CD4-positive, alpha-beta T cell treated with Interferon gamma for 1 hour (primary cell): ENCODE measurements around the gene UNC5B.
A peak's percentile ranks its signal among the peaks of the same experiment; 100 is the strongest.
"Not testable (repeated sequence)": the region's sequence is repeated elsewhere in the genome, so short reads cannot be mapped to it uniquely, and the experiment has no call there.

Experiments
- DNase-seq: peaks from one replicate; pipeline ENCODE4 v3.0.0-alpha.2; 2020

UNC5B gene

DNA sequence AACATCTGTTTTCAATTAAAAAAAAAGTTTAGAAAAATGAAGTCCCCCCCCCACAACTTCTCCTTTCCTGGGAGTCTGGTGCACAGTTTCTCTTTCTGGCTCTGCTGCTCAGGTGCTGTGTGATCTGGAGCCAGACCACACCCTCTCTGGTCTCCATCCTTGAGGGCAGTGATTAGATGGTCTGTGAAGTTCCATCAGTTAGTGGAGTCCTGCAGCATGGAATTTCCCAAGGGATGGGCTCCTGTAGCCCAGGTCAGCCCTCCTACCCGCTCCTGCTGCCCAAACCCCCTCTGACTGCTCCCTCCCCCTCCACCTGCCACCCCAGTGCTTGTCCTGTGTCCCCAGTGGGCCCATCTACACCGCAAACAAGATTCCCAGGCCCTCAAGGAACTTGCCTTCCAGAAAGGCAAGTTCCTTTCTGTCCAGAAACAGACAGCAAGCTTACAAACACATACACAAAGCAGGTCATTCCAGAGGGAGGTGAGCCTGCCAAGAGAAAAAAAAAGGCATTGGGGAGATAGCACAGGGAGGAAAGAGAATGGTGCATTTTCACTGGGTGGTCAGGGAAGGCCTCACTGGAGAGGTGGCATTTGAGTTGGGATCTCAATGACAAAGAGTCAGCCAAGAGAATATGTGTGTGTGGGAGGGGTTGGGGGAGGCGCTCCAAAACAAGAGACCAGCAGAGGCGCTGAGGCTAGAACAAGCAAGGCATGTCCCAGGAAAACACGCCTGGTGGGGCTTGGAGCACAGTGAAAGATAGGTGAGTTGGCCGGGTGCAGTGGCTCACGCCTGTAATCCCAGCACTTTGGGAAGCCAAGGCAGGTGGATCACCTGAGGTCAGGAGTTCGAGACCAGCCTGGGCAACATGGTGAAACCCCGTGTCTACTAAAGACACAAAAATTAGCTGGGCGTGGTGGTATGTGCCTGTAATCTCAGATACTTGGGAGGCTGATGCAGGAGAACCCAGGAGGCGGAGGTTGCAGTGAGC, 57.2 kb downstream of the UNC5B start:
- no peak for DNase-seq

DNA sequence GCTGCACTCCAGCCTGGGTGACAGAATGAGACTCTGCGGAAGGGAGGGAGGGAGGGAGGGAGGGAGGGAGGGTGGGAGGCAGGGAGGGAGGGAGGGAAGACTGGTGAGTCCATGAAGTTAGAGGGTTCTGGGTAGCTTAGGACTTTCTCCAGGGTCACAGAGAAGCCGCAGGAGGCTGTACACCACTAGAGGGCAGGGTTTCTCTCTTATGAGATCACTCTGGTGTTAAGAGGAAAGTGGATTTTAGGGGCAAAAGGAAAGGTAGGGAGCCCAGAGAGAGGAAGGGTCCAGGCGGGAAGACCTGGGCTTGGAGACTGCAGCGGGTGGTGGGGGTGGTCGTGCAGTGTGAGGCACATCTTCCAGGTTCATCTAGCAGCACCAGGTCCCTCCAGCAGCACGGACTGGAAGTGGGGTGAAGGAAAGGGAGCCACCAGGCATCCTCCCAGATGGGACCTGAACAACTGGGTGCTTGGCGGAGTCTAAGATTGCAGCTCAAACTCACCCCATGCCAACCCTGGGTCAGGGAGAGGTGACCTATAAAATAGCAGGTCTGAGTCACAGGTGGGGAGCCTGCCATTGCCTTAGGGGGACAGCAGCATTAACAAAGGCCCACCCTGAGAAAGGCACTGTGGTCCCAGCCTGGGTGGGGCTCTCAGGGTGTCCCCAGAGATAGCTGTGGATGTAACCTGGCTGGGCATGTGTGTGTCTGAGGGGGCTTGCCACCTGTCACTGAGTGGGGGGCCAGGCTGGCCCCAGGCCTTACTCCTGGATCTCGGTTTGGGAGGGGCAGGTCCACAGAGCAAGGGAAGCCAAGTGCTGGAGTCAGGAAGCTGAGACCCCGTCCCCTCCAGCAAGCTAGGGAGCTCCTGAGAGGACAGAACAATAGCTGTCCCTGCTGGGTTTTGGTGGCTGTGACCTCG, 58.2 kb downstream of the UNC5B start:
- DNase-seq = no peak

DNA sequence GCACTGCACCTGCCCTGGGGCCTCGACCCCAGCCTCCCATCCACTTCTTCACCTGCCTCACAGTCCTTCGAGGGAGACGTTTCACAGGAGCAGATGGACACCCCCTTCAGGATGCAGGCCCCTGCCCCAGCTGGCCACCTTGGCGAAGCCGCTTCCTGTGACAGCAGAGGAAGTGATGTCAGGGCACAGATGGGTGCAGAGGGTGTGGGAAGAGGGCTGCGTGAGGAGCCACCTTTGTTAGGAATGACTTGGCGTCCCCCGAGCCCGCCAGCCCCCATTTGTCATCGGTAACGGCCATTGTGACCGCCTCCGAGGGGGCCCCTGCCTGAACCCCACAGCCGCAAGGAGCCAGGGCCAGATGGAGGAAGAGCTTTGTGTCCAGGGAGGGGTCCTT, 59.3 kb downstream of the UNC5B start:
- DNase-seq = no peak

DNA sequence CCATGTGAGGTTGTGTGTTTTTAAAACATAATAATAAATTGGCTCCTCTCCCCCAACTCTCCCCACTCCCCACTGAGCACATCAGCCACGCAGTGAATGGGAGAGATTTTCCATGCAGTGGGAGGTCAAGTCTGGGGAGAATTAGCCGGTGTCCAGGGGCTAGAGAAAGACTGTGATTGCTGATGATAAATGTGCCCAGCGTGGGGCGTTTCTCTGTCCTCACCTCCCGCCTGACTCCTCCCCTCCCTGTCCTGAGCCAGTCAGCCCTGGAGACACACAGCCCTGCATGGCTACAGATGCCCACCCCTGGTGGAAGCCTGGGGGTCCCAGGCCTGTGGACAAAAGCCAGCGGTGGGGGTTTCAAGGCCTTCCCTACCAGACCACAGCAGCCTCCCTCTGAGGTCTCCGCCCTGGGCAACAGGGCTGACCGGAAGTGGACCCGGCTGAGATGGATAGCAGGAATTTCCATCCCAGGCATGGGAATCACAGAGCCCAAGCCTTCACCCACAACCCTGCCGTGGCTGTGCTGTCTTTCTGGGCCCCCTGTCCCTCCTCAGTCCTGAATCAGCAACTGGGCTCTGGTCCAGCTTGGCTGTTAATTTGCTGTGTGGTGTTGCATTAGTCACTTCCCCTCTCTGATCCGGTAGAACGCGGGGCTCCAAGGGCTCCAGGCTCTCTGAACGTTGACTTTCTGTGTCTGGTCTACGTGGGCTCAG, 59.8 kb downstream of the UNC5B start:
- DNase-seq = no peak

DNA sequence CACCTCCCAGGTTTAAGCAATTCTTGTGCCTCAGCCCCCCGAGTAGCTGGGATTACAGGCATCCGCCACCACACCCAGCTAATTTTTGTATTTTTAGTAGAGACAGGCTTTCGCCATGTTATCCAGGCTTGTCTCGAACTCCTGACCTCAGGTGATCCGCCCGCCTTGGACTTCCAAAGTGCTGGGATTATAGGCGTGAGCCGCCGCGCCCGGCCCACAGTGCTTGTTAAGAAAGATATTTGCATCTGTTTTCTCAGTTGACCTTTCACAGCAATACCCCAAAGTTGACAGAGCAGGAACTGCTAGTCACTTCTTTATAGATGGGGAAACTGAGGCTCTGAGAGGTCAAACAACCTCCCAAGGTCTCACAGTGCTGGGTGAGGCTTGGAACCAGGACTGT, 60.6 kb downstream of the UNC5B start:
- not testable (repeated sequence) for DNase-seq

DNA sequence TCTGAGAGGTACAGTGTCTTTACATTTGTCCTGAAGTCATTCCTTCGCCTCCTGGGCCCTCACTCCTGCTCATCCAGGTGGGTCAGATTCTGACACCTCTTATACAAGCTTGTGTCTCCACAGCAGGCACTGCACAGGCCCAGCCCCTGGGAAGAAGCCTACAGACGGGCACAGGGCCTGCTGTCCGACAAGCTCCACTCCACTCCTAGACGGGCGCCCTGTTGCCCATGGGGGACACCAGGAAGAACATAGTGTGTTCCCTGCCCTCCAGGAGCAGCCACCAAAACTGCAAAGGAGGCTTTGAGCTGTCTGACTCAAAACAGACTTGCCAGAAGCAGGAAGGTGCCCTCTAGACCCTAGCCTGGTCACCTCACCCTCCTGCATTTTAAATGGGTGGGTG, 61.1 kb downstream of the UNC5B start:
- no peak for DNase-seq

DNA sequence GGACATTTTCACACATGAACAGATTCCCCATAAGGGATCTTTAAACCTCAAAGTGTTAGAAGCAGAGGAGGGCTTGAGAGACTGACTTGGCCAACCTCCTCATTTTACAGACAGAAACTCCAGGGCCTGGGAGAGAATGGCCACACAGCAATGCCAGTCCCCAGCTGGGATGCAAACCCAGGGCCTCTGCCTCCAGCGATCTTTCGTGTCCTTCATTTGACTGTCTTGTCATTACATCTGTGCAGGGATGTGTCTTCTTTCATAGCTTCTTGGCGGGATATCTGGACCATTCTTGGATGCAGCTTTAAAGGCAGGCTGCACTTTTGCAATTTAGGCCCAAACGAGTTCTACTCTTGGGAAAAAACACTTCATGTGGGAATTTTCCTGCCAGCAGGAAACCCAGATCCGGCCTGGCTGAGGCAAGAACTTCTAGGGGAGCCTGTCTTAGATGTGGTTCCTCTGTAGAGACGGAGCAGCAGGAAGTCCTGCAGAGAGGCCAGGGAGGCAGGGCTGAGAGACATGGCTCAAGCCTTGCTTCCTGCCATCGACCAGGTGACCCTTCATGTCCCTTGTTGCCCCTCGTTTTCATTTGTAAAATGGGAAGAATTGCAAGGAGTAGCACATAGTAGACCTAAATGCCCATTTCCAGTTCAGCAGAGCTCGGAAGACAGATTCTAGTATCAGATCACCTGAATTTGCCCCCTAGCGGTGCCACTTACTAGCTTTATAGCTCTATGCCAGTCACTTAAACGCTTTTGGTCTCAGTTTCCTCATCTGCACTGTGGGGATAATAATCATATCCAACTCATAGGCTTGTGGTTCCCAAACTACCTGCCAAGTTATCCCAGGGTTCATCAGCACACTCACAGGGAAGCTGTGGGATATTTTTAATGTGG, 62.8 kb downstream of the UNC5B start:
- DNase-seq = no peak

DNA sequence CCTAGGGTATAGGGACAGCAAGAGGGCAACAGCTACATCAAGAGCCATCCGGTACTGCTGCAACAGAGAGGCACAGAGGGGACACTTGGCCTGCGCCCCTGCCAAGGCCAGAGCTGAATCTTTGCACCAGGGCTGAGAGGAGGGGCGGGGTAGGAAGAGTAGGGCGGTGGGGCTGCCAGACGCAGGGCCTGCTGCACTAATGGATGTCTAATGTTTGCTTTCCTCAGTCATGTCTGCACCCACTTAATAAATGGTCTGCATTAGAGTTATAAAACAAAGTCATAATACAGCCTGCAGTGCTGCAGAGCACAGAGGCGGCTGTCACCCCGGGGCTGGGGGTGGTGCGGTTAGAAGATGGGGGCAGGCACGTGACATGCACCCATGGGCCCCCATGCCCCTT, 64.5 kb downstream of the UNC5B start:
- no peak for DNase-seq

DNA sequence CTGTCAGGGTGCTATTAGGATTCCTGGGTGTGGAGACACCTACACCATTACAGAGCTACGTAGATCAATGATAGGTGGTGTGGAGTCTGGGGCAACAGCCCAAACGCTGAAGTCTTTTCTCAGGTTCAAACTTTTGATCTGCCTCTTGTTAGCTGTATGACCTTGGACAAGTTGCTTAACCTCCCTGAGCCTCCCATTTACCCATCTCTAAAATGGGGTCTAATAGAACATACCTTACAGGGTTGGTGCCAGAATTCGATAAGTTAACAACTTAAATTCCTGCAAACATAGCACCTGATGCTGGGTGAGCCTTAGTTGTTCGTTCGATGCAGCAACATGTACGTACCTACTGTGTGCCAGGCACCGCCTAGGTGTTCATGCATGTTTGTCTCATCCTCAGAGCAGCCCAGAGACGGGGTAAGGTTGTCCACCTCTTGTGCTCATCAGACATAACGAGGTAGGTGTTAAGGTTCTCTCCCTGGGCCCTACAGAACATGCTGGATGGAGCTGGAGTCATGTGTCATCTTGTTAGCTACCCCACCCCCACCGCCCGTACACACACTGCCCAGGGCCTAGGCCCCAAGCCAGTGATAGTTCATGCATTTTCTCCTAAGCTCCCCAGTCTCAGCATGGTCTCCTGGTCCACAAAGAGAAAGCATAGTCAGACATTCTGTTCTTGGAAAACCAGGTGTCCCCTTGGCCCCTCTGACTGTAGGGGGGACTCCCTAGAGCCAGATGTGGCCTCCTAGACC, 65.7 kb downstream of the UNC5B start:
- DNase-seq = no peak

DNA sequence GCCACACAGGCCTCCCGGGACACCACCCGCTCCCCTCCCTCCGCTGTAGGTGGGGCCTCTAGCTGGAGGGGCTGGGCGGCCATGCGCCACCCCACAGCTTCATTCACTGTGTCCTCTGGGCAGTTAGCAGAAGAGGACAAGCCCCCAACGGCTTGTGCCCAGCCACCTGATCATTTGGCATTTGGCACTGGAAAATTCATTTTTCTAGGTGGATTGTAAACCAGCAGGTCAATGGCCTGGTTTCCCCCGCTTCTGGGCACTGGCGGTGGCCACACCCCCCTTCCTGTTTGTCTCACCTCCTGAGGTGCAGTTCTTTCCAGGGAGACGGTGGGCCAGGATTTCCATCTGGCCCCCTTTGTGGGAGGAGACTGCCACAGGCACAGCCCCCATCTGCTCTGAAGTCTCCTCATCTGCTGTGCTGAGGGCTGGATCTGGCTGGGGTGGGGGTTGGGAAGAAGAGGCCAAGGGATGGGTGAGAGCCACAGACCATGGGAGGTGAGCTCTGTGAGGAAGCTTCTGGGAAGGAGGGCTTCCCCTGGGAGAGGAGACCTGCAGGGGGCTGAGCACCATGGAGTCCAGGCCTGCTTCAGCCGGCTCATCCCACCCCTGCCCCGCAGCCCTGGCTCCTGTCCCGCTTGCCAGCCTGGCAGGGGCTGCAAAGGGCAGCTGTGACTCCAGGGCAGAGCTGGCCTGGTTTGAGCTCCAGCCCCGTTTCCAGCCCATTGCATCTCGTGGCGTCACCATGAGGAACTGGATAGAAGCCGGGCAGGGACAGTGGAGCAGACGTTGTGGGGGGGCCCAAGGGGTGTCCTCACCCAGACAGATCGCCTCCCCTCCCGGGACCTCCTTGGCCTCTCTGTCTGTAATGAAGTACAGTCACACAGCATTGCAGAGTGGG, 66.6 kb downstream of the UNC5B start:
- DNase-seq = no peak

DNA sequence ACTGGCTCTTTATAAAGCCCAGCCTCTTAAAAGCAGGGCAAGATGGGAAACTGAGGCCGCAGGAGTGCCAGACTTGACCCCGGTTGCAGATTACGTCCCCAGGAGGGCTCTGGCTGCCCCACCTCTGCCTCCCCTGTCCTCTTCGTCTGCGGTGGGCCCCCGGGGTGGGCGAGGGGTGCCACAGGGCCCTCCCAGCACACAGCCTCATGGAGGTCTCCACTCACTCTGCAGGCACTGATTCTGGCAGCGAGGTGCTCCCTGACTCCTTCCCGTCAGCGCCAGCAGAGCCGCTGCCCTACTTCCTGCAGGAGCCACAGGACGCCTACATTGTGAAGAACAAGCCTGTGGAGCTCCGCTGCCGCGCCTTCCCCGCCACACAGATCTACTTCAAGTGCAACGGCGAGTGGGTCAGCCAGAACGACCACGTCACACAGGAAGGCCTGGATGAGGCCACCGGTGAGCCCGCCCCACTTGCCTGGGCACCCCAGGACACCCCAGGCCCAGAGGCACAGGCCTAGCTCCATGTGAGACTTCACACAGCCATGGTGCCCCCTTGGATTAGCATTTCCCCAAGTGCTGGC, 67.3 kb downstream of the UNC5B start:
- DNase-seq = no peak

DNA sequence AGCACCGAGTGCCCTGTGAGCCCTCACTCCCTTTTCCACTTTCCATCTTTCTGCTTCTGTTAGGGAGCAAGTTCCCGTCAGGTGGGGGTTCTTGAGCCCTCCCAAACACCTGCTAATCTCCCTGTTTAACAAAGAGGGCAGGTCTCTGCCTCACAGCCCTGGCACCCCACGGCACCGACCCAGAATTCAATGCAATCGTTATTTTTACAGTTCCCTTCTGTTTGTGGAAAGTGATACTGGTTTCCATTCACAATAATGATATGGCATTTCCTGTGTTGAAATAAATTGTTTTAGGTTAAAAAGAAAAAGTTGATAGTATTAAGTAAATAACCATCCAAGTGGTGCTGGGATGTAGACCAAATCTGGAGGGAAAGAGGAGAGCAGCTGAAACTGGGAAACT, 67.8 kb downstream of the UNC5B start:
- DNase-seq = no peak

DNA sequence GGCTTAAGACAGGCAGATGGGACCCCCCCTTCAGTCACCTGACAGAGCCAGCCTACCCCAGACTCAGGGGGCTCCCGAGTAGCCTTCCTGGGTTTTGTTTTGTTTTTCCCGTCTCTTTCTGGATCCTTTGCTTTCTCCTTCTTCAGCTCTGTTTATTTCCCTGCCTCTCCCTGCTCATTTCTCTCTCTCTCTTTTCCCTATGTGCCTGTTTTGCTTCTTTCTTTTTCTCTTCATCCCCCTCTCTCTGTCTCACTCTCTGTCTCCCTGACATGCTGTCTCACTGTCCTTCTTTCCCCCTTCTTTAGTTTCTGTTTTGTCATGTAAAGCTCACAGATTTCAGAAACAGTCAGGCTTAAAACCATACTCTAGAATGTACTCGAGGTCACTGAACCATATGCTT, 68.5 kb downstream of the UNC5B start:
- no peak for DNase-seq

DNA sequence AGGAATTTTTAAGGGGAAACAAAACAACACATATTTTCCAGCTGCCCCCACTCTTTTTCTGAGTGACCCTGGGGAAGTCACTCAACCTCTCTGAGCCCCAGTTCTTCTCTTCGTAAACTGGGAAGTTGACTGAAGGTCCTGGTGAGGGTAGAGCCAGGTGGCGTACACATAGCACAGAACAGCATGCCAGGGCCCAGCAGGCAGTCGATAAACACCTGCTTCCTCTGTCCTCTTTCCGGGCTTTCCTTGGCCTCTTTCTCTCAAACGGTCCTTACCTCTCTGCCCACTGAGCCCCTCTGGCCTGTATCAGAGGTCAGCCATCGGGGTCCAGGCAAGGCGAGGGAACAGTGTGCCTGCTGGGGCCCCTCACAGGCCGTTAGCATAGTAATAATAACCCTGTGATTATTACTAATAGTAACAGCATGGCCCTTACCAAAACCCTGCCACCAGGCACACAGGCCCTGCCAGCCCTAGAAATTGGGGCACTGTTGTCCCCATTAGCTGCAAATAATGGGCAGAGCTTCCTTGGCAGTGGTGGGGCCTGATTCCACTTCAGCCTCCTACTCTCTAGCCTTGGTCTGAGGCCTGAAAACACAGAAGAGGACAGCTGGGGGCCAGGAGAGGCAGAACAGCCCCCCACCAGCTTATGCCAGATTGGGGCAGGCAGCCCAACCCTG, 69.4 kb downstream of the UNC5B start:
- DNase-seq = no peak

DNA sequence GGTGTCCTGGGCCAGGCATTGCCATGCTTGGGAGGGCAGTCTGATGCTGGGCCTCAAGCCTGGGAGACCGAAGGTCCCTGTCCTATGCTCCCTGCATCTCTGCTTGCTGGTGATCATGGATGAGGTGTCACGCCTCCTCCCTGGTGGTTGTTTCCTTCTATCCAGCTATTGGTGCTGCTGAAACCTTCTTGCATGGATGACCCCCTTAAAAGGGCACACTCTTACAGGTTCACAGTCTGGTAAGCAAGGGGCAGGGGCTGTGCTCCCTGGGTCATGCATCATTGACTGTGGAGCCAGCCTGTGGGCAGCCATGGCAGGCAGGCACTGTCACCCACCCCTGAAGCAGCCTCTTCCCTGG, 69.9 kb downstream of the UNC5B start:
- DNase-seq = no peak

DNA sequence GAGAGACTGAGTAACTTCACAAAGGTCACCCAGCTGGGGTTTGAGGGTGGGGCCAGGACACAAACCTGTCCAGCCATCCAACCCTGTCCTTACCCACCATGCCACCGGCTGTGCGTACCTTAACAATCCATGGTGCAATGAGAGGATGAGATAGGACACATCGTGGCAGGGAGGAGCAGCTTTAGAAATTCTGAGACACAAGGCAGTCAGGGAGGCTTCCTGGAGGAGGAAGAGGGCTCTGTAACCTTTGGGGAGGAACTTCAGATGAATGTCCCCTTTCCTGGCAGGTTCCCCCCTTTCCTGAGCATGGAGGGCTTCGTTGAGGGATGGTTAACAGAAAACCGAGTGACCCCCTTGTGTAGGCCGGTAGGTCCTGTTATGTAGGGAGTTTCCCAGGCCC, 71.0 kb downstream of the UNC5B start:
- DNase-seq = no peak

DNA sequence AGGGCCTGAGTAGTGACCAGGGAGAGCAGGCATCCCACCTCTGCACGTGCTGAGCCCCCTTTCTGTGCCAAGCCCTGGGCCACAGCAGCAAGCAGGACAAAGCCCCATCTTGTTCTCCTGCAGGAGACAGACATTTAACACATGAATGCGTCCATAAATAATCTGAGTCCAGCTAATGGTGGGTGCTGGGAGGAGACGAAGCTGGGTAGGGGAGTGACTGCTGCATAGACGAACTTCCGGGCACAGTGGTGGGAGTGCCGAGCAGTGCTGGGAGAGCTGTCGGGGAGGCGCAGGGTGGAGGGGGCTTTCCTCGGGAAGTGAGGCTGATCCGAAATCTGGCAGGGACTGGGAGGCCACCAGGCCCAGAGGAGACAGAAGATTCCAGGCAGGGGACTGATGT, 71.5 kb downstream of the UNC5B start:
- DNase-seq = no peak

DNA sequence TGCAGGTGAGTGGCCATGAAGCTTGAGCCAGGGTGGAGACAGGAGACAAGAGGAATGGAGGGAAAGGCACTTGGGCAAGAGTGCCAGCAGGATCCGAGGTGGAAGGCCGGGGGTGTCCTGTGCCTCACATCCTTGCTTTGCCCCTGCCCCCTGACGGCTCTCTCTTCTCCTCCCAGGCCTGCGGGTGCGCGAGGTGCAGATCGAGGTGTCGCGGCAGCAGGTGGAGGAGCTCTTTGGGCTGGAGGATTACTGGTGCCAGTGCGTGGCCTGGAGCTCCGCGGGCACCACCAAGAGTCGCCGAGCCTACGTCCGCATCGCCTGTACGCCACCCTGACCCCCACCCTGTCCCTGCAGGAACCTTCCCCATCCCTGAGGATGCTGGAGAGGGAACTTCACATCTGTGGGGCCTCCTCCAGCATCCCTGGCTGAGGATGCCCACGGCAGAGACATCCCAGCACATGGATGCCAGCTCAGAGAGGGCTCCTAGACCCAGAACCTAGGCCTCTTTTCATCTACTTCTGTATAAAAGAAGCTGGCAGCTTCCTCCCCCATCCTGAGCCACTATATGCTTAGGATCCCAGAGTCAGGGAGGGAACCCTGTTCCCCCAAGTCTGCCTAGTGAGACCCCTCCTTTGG, 72.3 kb downstream of the UNC5B start:
- DNase-seq = no peak

DNA sequence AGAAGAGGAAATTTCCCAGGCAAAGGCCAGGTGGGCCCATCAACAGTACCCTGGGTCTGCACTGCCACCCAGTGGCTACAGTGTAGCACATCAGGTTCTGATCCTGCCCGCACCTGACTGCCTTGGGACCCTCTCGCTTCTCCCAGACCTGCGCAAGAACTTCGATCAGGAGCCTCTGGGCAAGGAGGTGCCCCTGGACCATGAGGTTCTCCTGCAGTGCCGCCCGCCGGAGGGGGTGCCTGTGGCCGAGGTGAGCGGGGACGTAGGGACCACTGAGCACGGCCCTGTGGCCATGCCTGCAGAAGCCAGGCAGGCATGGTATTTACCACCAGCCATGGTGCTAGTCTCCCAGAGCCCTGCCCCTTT, 72.8 kb downstream of the UNC5B start:
- peak; percentile 6 for DNase-seq
